Measurements from ENCODE around the gene NCAM1. TPM values are rescaled to one million over a fixed set of nuclear protein-coding genes. Genes with fewer than 3 reads are reported as not detected.

The NCAM1 gene
- total and polyA plus RNA-seq, 2 experiments from 2014 or later, result 0.76 to 1.6 TPM

- Histone ChIP-seq H3K79me2 (replicated peaks; ENCODE audit: insufficient read depth) (no peaks in the 10 kb centered on the region), H3K9me2 (ENCODE audit: insufficient read depth) (no peaks in the 10 kb centered on the region), H3K4me3 (no peak overlapping the region), H3K4me1 (ENCODE audit: insufficient read depth) (no peaks in the 10 kb centered on the region), H3F3A (replicated peaks; ENCODE audit: low read depth) (no peaks in the 10 kb centered on the region), H2AFZ (peak overlapping the region; percentile 43; the same call in 1 of the 2 replicates), H4K20me1 (replicated peaks; ENCODE audit: insufficient read depth) (no peaks in the 10 kb centered on the region), H3K27ac (ENCODE audit: low read depth) (no peak overlapping the region), H3K27me3 (ENCODE audit: insufficient read depth) (no peaks in the 10 kb centered on the region), H3K36me3 (ENCODE audit: insufficient read depth) (no peaks in the 10 kb centered on the region), H3K4me2 (no peak overlapping the region)
- DNase-seq (ENCODE audit: low spot score), result no peak
- H3K9me3 Mint-ChIP-seq, result no peaks in the 10 kb centered on the region
- no peak for ATAC-seq
- H3K4me3 Mint-ChIP-seq, result no peak overlapping the region
- no peak overlapping the region for H3K27ac Mint-ChIP-seq
- TF ChIP-seq CREB1 (CRISPR knock-in tag; IDR thresholded peaks at IDR 0.05; ENCODE audit: low read depth), result no peak
- TF ChIP-seq POLR2AphosphoS5 (IDR thresholded peaks at IDR 0.05; ENCODE audit: low read depth), result no peak
- peaks cover 5% of the 10 kb centered on the region; the same call in 1 of the 3 replicates for H3K4me1 Mint-ChIP-seq
- H3K36me3 Mint-ChIP-seq (ENCODE audit: low read depth), result no peaks in the 10 kb centered on the region
- H3K27me3 Mint-ChIP-seq (ENCODE audit: insufficient read depth, low read depth, poor library complexity), result no peaks in the 10 kb centered on the region
Measured at GRCh38 chr11:113198972-113199661, 237.9 kb downstream of the NCAM1 start.

DNA sequence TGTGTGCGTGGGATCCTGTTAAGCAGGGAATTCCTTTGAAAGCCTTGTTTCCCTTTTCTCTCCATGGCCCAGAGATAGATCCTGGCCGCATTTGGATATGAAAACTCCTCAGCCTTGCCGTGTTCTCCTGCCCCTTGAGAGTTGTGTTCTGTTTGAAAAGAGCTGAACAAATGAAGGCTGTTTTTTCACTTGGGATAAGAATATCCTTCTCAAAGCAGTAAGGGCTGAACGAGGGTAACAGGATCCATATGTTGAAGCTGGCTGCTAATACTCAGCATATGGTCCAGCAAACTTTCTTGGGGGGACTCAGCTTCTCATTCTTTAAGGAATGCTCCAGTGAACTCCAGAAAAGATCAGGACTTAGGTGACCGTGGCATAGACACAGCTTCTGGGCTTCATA, 238.6 kb downstream of the NCAM1 start:
- Mint-ChIP-seq H3K27me3 (ENCODE audit: insufficient read depth, low read depth, poor library complexity) (no peaks in the 10 kb centered on the region), H3K27ac (no peak overlapping the region), H3K36me3 (ENCODE audit: low read depth) (no peaks in the 10 kb centered on the region), H3K4me1 (peaks cover 5% of the 10 kb centered on the region; the same call in 1 of the 3 replicates), H3K4me3 (no peak overlapping the region), H3K9me3 (no peaks in the 10 kb centered on the region)
- no peak for DNase-seq (ENCODE audit: low spot score)
- H3K27ac ChIP-seq (ENCODE audit: low read depth), result no peak overlapping the region
- no peaks in the 10 kb centered on the region for H3K79me2 ChIP-seq (replicated peaks; ENCODE audit: insufficient read depth)
- no peaks in the 10 kb centered on the region for H3K36me3 ChIP-seq (ENCODE audit: insufficient read depth)
- no peaks in the 10 kb centered on the region for H3F3A ChIP-seq (replicated peaks; ENCODE audit: low read depth)
- no peaks in the 10 kb centered on the region for H3K9me2 ChIP-seq (ENCODE audit: insufficient read depth)
- no peak for TF ChIP-seq STAT1 (IDR thresholded peaks at IDR 0.05; ENCODE audit: unreplicated experiment)
- TF ChIP-seq REST (IDR thresholded peaks at IDR 0.05; ENCODE audit: unreplicated experiment), result no peak
- TF ChIP-seq, protein P1, sequence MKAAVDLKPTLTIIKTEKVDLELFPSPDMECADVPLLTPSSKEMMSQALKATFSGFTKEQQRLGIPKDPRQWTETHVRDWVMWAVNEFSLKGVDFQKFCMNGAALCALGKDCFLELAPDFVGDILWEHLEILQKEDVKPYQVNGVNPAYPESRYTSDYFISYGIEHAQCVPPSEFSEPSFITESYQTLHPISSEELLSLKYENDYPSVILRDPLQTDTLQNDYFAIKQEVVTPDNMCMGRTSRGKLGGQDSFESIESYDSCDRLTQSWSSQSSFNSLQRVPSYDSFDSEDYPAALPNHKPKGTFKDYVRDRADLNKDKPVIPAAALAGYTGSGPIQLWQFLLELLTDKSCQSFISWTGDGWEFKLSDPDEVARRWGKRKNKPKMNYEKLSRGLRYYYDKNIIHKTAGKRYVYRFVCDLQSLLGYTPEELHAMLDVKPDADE (IDR thresholded peaks at IDR 0.05), result no peak
- no peak for TF ChIP-seq EZH2 (IDR thresholded peaks at IDR 0.05; ENCODE audit: low read depth, unreplicated experiment)
- TF ChIP-seq ZNF114 (CRISPR knock-in tag; IDR thresholded peaks at IDR 0.05), result no peak
- TF ChIP-seq EZH2phosphoT487 (IDR thresholded peaks at IDR 0.05; ENCODE audit: unreplicated experiment), result no peak
- TF ChIP-seq, protein P2, sequence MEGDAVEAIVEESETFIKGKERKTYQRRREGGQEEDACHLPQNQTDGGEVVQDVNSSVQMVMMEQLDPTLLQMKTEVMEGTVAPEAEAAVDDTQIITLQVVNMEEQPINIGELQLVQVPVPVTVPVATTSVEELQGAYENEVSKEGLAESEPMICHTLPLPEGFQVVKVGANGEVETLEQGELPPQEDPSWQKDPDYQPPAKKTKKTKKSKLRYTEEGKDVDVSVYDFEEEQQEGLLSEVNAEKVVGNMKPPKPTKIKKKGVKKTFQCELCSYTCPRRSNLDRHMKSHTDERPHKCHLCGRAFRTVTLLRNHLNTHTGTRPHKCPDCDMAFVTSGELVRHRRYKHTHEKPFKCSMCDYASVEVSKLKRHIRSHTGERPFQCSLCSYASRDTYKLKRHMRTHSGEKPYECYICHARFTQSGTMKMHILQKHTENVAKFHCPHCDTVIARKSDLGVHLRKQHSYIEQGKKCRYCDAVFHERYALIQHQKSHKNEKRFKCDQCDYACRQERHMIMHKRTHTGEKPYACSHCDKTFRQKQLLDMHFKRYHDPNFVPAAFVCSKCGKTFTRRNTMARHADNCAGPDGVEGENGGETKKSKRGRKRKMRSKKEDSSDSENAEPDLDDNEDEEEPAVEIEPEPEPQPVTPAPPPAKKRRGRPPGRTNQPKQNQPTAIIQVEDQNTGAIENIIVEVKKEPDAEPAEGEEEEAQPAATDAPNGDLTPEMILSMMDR (conservative IDR thresholded peaks at IDR 0.05; ENCODE audit: low read depth in 2 of 2), result no peak
- no peak for TF ChIP-seq NANOG (IDR thresholded peaks at IDR 0.05; ENCODE audit: borderline replicate concordance)
- no peak for TF ChIP-seq CREB1 (CRISPR knock-in tag; IDR thresholded peaks at IDR 0.05; ENCODE audit: low read depth)
- TF ChIP-seq JUNB (IDR thresholded peaks at IDR 0.05; ENCODE audit: unreplicated experiment), result no peak
- no peak for TF ChIP-seq POLR2AphosphoS5 (IDR thresholded peaks at IDR 0.05; ENCODE audit: low read depth)
- no peak for ATAC-seq
- no peaks in the 10 kb centered on the region for H3K27me3 ChIP-seq (ENCODE audit: insufficient read depth)
- H3K4me3 ChIP-seq, result no peak overlapping the region
- no peak overlapping the region for H2AFZ ChIP-seq
- no peak overlapping the region for H3K4me2 ChIP-seq
- H3K4me1 ChIP-seq (ENCODE audit: insufficient read depth), result no peaks in the 10 kb centered on the region
- H4K20me1 ChIP-seq (replicated peaks; ENCODE audit: insufficient read depth), result no peaks in the 10 kb centered on the region
